ENCODE data around the gene TMEM271.
"Not testable (repeated sequence)": the region's sequence is repeated elsewhere in the genome, so short reads cannot be mapped to it uniquely, and the experiment has no call there.

TMEM271 gene

GRCh38 chr4:578451-579443, 2.7 kb upstream of the TMEM271 start:
- no peak for DNase-seq

- peak; percentile 22 for DNase-seq
Measured at GRCh38 chr4:577499-578450, 1.7 kb upstream of the TMEM271 start.

GRCh38 chr4:576991-577498, 950 bp upstream of the TMEM271 start:
- no peak for DNase-seq

- DNase-seq, result peak; percentile 12
Measured at GRCh38 chr4:575281-576141, 584 bp downstream of the TMEM271 start.

- no peak for DNase-seq
Measured at GRCh38 chr4:574346-575161, 1.5 kb downstream of the TMEM271 start.

- DNase-seq, result no peak
Measured at GRCh38 chr4:573122-573892, 2.8 kb downstream of the TMEM271 start.

- no peak for DNase-seq
Measured at GRCh38 chr4:572594-572993, 3.5 kb downstream of the TMEM271 start.

- no peak for DNase-seq
Measured at GRCh38 chr4:571838-572572, 4.1 kb downstream of the TMEM271 start.

GRCh38 chr4:570754-571153, 5.3 kb downstream of the TMEM271 start:
- no peak for DNase-seq

GRCh38 chr4:569958-570667, 6.0 kb downstream of the TMEM271 start:
- no peak for DNase-seq

GRCh38 chr4:568962-569361, 7.1 kb downstream of the TMEM271 start:
- no peak for DNase-seq

GRCh38 chr4:568351-568652, 7.8 kb downstream of the TMEM271 start:
- no peak for DNase-seq

- no peak for DNase-seq
Measured at GRCh38 chr4:567457-568350, 8.4 kb downstream of the TMEM271 start.

- no peak for DNase-seq
Measured at GRCh38 chr4:566508-567295, 9.4 kb downstream of the TMEM271 start.

- DNase-seq, result no peak
Measured at GRCh38 chr4:566035-566434, 10.1 kb downstream of the TMEM271 start.

- not testable (repeated sequence) for DNase-seq
Measured at GRCh38 chr4:565614-566013, 10.5 kb downstream of the TMEM271 start.

GRCh38 chr4:562458-562857, 13.6 kb downstream of the TMEM271 start:
- DNase-seq, result not testable (repeated sequence)

Measured in stimulated activated CD4-positive, alpha-beta T cell treated with anti-CD3 and anti-CD28 coated beads, Interleukin-4, amount 100 ng/mL, for 24 hours (primary cell).